Stimulated activated CD8-positive, alpha-beta memory T cell treated with anti-CD3 and anti-CD28 coated beads, Interleukin-4, amount 100 ng/mL, for 1 hour (primary cell): Measurements from ENCODE around the gene SYNGR1.
"Not testable (repeated sequence)": the region's sequence is repeated elsewhere in the genome, so short reads cannot be mapped to it uniquely, and the experiment has no call there.

ENCODE experiments used
- DNase-seq, 2 donors: peaks; one replicate each; pipeline ENCODE4 v3.0.0-alpha.2; 2020; ENCODE audit warnings: low read depth in 2 of 2, low spot score in 1 of 2

Gene SYNGR1

DNA sequence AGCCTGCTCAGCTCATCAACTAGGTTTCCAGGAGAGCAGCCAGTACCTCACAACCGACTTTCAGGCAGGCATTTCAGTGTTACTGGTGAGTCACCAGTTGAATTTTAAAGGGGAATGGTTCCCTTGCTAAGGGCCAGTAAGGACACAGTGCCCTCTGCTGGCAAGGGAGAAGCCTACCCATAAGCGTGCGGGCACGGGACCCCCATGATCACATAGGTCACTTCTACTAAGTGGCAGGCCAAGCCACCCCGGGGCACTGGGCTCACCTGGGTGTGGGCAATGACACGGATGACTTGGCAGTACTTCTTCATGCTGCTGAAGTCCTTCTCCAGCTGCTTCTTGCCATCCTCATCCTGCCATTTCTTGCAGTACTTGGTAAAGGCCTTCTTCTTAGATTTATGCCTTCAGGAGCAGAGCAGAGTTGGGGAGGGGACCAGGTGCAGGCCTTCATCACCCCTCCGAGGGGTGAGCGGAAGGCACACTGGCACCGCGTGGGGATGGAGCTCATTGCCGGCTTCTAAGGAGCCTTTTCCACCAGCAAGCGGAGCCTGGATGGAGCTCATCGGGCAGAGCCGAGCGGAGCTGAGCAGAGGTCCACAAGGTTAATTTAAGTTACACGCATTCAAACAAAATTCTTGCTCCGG lies 33.2 kb upstream of the SYNGR1 start:
- peak; percentile 53 to 58 for DNase-seq

DNA sequence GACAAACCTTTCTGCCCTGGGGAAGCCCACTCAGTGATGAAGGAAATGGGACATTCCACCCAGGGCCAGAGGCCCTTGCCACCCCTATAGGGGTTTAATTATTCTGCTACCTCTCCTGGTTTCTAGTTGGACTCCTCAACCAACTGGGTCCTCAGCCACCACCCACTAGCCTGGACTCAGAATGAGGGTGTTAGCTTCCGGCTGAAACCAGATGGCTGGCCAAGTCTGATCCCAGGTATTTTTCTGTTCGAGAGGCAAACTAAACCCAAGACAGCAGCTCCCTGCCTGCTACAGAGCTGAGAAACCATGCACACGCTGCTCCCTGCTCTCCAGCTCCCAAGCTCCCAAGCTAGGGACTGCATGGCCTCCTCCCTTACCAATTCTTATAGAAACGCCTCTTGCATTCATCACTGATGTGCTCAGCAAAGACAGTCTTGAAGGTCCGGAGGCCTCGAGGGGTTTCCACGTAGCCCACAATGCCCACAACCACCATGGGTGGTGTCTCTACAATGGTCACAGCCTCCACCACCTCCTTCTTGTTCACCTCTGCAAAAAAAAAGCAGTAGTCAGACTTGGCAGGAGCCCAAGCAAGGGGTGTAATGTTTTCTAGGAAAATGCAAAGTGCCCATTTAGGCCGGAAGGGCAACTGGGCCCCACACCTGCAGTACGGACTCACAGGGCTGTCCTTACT lies 32.6 kb upstream of the SYNGR1 start:
- DNase-seq = no peak

DNA sequence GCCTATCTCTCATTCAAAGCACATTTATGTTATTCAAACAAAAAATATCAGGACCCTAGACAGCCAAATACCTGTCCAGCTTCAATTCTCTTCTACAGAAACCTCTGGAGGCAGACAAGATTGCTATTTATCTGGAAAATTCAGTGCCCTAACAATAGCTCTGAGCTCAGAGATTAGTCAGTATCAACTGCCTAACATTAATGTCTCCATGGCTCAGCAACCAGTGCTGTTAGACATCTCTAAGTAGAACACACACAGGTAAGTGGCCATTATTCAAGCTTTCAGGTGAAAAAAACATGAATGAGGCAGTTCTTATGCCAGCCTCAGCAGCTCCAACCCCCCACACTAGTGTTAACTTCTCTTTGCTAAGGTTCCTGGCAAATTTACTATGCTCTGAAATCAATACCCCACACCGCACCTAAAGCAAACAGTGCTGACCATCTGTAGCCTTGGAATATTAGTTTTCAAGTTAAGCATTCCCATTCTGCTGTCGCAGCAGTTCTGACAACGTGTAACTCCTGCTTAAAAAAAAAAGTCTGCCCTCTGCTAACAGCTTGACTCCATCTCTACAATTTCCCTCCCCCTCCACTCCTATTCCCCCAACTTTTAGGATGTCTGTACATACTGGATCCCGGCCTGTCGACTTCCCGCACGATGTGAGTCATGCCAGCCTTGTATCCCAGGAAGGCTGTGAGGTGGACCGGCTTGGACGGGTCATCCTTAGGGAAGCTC lies 31.9 kb upstream of the SYNGR1 start:
- DNase-seq = no peak

DNA sequence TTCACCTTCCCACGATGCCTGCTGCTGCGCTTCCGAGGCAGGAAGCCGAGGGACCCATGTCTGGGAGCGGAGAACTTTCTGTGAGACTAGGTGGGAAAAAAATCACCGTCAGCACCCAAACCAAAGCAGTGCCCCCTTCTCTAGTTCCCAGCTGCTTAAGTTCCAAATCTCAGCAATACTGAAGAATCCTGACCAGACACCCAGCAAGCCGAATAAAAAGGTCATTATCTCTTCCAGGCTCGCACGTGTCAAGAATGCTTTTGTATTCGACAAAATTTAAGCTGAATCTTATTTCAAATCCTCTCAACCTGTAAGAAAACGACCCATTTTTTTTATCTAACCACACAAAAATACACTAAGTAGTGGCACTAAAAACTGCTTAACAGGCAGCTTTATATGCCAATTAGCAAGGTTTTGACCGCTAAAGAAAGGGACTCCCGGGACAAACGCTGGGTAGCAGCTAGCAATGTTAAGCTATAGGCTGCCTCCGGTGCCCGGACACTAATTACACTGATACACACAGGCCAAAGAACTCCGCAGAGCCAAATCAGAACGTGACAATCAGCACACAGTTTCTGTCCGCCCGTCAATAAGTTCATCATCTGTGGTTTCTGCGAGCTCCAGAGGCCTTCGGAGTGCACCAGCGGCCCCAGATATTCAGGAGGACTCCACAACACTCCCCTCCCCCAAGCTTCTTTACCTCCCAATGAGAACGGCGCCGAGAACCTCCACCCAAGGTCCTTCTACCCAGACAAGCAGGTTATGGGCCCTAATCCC lies 31.1 kb upstream of the SYNGR1 start:
- DNase-seq = no peak

DNA sequence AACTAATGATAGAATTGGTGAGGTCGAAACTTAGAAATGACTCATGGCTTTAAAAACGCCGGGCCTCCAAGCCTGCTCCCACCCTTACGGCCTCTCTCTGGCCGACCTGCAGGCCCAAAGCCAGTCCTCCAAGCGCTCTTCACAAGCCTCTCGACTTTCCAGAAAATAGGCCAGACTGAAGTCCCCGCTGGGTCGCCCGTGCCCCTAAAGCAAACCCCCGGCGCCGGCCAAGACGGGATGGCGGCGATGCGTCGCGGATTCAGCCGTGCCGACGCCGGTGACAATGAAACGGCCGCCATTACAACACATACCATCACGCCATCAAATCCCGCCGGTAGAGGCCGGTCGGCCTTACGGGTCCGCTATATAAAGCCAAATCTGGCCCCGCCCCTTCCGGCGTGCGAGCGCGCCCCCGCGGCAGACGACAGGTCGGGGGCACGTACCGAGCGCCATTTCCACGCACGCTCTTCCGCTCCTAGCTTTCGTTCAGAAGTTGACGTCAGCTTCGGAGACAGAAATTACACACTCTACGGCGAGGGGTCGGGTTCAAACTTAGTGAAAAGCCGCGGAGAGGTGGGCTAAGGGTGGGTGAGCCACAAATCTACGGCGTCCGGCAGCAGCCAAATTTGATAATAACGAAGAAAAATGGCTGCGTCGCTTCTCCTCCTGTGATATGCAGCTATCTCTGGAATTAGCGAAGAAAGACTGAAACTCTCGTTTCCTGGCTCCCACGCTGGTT lies 30.3 kb upstream of the SYNGR1 start, which contains the start of gene RPL3:
RPL3 (minus strand) TSS at position 340 of the 739 bp plus-strand sequence; CDS start at position 314, 26 bp downstream.
- DNase-seq = peak; percentile 96 to 97

DNA sequence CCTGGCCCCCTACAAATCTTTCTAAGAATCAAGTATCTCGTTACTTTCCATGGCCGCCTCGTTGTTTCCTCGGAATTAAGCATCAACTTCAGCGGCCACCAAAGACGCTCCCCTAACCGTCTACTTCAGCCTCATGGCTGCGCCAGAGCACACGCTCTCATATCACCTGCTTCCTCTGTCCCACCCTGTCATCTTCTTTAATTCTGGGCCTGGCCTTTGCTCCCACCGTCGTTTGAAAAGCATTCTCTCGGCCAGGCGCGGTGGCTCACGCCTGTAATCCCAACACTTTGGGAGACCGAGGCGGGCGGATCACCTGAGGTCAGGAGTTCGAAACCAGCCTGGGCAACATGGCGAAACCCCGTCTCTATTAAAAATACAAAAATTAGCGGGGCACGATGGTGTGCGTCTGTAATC lies 29.2 kb upstream of the SYNGR1 start:
- DNase-seq = not testable (repeated sequence)

DNA sequence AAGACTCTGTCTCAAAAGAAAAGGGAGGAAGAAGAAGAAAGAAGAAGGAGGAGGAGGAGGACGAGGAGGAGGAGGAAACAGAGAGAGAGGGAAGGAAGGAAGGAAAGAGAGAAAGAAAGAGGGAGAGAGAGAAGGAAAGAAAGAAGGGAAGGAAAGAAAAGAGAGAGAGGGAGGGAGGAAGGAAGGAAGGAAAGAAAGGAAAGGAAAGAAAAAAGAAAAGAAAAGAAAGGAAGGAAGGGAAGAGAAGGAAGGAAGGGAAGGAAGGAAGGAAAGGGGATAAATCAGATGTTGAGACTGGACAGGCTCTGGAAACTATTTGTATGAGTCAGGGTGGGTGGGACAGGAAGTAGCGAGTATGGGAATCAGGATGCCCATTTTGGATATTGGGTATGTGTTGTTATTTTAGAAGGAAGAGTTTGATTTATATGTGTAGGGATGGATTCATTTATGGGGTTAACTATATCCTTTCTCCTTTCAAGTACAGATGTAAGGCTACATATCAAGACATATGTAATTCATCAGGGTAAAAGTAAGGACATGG lies 24.3 kb upstream of the SYNGR1 start:
- DNase-seq = no peak

DNA sequence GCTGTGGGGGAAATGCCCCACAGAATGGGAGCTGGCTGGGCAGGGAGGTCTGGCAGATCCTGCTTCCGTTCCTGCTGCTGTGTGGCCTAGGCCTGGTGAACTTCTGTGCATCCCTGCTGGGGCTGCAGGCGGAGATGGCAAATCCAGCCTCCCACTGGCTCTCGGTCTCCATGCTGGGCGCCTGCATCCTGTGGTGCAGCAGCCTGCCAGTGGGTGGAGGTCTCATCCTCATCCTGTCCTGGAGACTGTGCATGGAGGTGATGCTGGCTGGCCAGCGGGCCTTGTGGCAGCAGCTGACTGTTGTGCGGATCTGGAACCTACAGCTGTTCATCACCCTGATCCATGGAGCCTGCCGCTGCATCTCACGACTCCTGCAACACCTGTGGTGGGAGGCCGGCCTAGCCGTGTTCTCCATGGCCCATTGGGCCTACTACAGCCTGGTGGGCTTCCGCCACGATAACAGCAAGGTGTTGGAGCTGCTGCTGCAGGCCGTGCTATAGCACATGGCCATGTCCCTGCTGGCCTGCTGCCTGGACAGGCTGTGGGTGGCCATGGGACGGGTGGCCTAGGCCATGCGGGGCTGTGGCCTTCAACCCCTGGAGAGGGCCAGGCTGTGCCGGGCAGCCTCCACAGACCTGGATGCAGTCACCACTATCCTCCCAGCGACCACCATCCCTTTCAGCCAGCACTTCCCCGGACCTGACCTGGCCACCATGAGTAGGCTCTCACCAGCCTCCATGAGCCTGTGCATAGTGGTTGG lies 21.6 kb upstream of the SYNGR1 start:
- DNase-seq = no peak

DNA sequence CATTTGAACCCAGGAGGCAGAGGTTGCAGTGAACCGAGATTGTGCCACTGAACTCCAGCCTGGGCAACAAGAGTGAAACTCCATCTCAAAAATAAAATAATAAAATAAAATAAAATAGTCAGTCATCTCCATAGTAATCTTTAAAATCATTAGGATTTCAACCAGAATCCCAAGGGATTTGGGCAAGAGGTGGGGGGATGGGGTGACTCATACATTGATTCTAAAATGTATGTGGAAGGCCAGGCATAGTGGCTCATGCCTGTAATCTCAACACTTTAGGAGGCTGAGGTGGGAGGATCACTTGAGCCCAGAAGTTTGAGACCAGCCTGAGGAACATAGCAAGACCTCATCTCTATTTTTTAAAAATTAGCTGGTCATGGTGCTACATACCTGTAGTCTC lies 19.2 kb upstream of the SYNGR1 start:
- DNase-seq = not testable (repeated sequence)

DNA sequence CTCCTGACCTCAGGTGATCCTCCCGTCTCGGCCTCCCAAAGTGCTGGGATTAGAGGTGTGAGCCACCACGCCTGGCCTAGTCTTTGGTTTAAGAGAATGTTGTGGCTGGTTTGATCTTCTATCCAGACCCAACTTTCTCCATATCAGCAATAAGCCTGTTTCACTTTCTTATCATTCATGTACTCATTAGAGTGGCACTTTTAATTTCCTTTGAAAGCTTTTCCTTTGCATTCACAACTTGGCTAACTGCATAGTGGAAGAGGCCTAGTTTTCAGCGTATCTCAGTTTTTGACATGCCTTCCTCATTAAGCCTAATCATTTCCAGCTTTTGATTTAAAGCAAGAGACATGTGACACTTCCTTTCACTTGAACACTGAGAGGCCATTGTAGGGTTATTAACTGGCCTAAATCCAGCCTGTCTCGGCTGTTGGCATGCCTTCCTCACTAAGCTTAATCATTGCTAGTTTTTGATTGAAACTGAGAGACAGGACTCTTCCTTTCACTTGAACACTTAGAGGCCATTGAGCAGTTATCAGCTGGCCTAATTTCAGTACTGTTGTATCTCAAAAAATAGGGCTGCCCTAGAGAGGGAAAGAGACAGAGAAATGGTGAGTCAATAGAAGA lies 17.2 kb upstream of the SYNGR1 start:
- DNase-seq = no peak

DNA sequence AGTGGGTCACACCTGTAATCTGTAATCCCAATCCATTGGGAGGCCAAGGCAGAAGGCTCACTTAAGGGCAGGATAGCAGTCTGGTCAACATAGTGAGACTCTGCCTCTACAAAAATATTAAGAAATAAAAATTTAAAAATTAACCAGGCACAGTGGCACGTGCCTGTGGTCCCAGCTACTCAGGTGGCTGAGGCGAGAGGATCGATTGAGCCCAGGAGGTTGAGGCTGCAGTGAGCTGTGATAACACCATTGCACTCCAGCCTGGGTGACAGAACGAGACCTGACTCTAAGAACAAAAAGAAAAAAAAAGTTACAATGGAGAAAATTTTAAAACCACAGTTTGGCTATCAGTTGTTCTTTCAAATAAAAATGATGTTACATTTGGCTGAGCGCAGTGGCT lies 13.4 kb upstream of the SYNGR1 start:
- no peak for DNase-seq

DNA sequence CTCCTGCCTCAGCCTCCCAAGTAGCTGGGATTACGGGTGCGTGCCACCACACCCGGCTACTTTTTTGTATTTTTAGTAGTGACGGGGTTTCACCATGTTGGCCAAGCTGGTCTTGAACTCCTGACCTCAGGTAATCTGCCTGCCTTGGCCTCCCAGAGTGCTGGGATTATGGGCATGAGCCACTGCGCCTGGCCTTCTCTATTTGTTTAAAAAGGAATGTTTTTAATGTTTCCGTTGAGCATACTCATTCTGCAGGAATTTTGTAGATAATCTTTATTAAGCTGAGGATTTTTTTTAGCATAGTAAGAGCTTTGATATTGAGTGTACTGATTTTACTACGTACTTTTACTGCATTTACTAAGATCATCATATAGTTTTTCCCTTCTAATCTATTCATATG lies 10.0 kb upstream of the SYNGR1 start:
- not testable (repeated sequence) for DNase-seq

DNA sequence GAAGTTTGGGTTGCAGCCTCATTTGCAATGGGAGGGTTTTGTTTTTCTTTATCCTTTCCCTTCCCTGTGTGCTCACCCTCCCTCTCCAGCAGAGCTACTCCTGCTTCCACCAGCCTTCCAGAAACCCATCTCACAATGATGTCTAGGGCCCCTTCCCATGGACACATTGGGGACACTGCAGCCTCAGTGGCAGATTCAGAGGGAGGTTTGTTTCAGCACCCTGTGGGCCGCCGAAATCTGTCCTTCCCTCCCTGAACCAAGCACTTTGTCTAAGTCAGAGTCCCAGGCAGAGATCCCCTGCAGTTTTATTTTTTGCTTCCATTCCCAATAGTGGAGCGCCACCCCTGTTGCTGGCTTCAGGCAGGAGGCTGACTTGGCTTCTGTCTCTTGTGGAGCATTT lies 8.6 kb upstream of the SYNGR1 start:
- DNase-seq = no peak

DNA sequence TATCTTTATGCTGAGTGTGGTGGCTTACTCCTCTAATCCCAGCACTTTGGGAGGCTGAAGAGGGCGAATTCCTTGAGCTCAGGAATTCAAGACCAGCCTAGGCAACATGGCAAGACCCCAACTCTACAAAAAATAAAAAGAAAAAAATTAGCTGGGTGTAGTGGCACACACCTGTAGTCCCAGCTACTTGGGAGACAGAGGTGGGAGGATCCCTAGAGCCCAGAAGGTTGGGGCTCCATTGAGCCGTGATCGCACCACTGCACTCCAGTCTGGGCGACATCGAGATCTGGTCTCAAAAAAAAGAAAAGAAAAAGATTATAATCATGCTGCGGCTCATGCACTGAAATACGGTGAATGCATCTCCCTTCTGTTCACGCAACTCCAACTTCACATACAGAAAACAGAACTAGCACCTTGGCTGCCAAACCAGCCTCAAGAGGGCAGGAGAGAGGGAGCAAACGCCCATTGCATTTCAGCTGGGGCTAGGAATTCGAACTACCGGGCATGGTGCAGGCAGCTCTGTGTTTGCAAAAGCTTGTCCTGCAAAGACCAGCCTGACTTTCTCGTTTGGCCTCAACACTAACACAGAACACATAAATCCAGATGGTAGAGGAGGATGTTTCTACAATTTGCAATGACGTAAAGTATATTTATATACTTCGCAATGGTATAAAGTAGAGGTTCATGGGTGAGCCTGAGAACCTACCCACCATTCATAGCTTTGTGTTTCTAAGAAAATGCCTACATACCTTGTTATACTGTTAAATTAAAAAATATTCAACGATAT lies 6.3 kb upstream of the SYNGR1 start:
- no peak for DNase-seq

DNA sequence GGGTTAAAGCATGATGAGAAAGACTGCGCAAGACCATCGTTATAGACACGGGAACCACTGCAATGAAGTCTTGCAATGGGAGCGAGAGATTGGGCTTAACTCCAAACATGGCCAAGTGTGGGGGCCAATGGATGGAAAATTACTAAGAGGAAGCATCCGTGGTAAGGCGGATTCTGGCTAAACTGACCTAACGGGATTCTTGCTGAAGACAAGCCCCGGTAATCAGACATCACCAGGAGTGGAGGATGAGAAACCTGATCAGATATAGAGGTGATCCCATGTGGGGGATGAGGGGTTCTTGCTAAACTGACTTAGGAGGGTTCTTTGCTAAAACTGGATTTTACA lies 5.8 kb upstream of the SYNGR1 start:
- DNase-seq = no peak

DNA sequence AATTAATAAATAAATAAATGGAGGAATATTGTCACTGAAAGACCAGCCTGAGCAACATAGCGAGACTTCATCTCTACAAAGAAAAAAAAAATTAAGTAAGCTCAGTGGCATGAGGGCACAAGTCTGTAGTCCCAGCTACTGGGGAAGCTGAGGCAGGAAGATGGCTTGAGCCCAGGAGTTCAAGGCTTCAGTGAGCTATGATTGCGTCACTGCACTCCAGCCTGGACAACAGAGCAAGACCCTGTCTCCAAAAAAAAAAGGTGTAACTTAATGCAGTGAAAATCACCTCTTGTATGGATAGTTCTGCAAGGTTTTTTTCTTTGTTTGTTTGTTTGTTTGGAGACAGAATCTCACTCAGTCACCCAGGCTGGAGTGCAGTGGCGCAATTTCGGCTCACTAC lies 4.6 kb upstream of the SYNGR1 start:
- no peak for DNase-seq

DNA sequence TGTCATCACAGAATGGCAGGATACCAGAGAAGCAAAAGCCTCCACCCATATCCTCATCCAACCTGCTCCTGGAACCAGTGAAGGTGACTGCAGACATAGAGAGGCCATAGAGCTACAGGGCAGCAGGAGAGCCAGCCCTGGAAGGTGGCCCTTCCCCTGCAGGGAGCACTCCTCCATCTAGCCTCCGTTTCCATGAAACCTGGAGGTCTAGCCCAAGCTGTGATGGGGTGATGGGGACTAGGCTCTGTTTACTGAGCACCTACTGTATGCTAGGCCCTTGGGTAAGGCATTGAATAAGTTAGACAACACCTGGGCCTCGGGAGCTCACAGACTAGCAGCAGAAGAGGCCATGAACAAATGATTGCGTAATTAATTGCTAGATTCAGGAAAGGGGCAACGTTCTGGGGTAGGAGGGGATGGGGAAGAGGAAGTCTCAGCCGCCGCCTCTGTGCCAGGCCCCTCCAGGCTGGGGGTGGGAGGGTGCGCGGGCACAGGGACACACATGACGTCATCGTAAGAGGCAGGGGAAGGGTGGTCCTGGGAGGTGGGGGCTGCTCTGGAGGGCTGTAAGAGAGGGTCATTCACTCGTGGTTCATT lies 784 bp upstream of the SYNGR1 start:
- DNase-seq = no peak

DNA sequence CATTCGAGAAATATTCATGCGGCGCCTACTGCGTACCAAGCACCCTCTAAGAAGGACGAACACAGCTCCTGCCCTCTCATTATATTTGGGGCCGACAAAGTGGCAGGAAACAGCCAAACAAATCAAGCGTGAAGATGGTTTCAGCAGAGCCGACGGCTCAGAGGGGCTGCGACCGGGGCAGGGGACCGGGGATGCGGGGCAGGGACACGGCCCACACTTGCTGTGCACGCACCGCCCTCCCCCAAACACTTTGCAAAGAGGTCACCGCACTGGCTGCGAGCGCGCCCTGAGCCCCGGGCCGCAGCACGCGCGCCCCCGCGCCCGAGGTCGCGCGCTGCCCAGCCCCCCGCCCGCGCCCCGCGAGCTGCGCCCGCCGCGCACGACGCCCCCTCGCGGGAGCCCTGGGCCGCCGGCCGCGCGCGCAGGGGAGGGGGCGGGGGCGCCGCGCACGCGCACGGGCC lies 255 bp upstream of the SYNGR1 start:
- DNase-seq = no peak
